GM13977 (cell line): ENCODE measurements around the gene PKP4.

Experiments
- DNase-seq: peaks from one replicate; pipeline ENCODE4 v3.0.0; 2012; ENCODE audit warnings: low spot score
- CTCF ChIP-seq: IDR thresholded peaks from 2 replicates; pipeline ENCODE4 v1.5.1; 2012; ENCODE audit warnings: mild to moderate bottlenecking, control low read depth; ENCODE audit not compliant: insufficient read depth; ENCODE audit errors: extremely low read depth, missing control alignments
- in situ Hi-C: fragments of 300-500 bp; cut with MboI; formaldehyde crosslinking; loops from one replicate; pipeline ENCODE4 v1.12.0; 2022; ENCODE audit warnings: low sequenced_read_pairs, low pct_unique_long_range_greater_than_20kb, mixed read lengths, inconsistent platforms; ENCODE audit not compliant: unreplicated experiment

The PKP4 gene

GRCh38 chr2:158557752-158558151 lies 101.0 kb downstream of the PKP4 start:
- no peak for TF ChIP-seq CTCF
- no peak for DNase-seq
- in situ Hi-C loops: no loop called here

- no peak for DNase-seq
- in situ Hi-C loops: no loop called here
- TF ChIP-seq CTCF: no peak
Observed at GRCh38 chr2:158559252-158559651, 102.5 kb downstream of the PKP4 start.

GRCh38 chr2:158560259-158560658 lies 103.5 kb downstream of the PKP4 start:
- in situ Hi-C loops: no loop called here
- no peak for DNase-seq
- no peak for TF ChIP-seq CTCF

GRCh38 chr2:158561054-158561453 lies 104.3 kb downstream of the PKP4 start:
- no peak for DNase-seq
- in situ Hi-C loops: no loop called here
- no peak for TF ChIP-seq CTCF

- TF ChIP-seq CTCF: no peak
- DNase-seq: no peak
- in situ Hi-C loops: no loop called here
Observed at GRCh38 chr2:158567208-158567607, 110.5 kb downstream of the PKP4 start.

- DNase-seq: no peak
- no peak for TF ChIP-seq CTCF
- in situ Hi-C loops: no loop called here
Observed at GRCh38 chr2:158569284-158569683, 112.5 kb downstream of the PKP4 start.

- in situ Hi-C loops: no loop called here
- DNase-seq: no peak
- TF ChIP-seq CTCF: no peak
Observed at GRCh38 chr2:158570869-158571268, 114.1 kb downstream of the PKP4 start.
